Nephron progenitor cell (in vitro differentiated cells): ENCODE measurements around the gene PGAP1.
A peak's percentile ranks its signal among the peaks of the same experiment; 100 is the strongest.

Source experiments
- DNase-seq: peaks from one replicate; pipeline ENCODE4 v3.0.0; 2021
- H3K27ac Mint-ChIP-seq: 2 replicates; pipeline ENCODE4 v1.8.0; 2021; ENCODE audit warnings: mild to moderate bottlenecking, moderate library complexity, mixed read lengths
- H3K27me3 Mint-ChIP-seq: 2 replicates; pipeline ENCODE4 v1.8.0; 2021; ENCODE audit warnings: mild to moderate bottlenecking, low read depth, mixed read lengths; ENCODE audit not compliant: poor library complexity
- H3K36me3 Mint-ChIP-seq: 2 replicates; pipeline ENCODE4 v1.8.0; 2021; ENCODE audit warnings: low read depth, mixed read lengths
- H3K4me1 Mint-ChIP-seq: 2 replicates; pipeline ENCODE4 v1.8.0; 2021; ENCODE audit warnings: mixed read lengths
- H3K4me3 Mint-ChIP-seq: 2 replicates; pipeline ENCODE4 v1.8.0; 2021; ENCODE audit warnings: mild to moderate bottlenecking, moderate library complexity, mixed read lengths
- H3K9me3 Mint-ChIP-seq: 2 replicates; pipeline ENCODE4 v1.8.0; 2021; ENCODE audit warnings: mild to moderate bottlenecking, moderate library complexity, mixed read lengths
- TF ChIP-seq, protein P1 (sequence below): fragments of 200-600 bp; sonication (generic); IDR thresholded peaks from 2 replicates; pipeline ENCODE4 v1.5.0; 2021; ENCODE audit warnings: antibody characterized with exemption

PGAP1 gene

DNA sequence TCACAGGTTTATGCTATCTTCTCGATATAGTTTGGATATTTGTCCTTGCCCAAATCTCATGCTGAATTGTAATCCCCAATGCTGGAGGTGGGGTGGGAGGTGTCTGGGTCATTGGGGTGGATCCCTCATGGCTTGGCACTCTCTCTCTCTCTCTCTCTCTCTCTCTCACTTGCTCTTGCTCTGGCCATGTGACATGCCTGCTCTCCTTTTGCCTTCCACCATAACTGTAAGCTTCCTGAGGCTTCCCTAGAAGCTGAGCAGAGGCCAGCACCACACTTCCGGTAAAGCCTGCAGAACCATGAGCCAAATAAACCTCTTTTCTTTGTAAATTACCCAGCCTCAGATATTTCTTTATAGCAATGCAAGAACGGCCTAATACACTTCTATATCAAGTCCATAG is 41.3 kb upstream of the PGAP1 start:
- Mint-ChIP-seq H3K27me3 (peaks cover 6% of the 10 kb centered on the region), H3K4me3 (peak overlapping the region; percentile 47), H3K27ac (no peak overlapping the region), H3K9me3 (peaks cover 11% of the 10 kb centered on the region), H3K4me1 (peaks cover 24% of the 10 kb centered on the region), H3K36me3 (peaks cover 3% of the 10 kb centered on the region)
- TF ChIP-seq, protein P1, sequence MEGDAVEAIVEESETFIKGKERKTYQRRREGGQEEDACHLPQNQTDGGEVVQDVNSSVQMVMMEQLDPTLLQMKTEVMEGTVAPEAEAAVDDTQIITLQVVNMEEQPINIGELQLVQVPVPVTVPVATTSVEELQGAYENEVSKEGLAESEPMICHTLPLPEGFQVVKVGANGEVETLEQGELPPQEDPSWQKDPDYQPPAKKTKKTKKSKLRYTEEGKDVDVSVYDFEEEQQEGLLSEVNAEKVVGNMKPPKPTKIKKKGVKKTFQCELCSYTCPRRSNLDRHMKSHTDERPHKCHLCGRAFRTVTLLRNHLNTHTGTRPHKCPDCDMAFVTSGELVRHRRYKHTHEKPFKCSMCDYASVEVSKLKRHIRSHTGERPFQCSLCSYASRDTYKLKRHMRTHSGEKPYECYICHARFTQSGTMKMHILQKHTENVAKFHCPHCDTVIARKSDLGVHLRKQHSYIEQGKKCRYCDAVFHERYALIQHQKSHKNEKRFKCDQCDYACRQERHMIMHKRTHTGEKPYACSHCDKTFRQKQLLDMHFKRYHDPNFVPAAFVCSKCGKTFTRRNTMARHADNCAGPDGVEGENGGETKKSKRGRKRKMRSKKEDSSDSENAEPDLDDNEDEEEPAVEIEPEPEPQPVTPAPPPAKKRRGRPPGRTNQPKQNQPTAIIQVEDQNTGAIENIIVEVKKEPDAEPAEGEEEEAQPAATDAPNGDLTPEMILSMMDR = no peak
- no peak for DNase-seq

DNA sequence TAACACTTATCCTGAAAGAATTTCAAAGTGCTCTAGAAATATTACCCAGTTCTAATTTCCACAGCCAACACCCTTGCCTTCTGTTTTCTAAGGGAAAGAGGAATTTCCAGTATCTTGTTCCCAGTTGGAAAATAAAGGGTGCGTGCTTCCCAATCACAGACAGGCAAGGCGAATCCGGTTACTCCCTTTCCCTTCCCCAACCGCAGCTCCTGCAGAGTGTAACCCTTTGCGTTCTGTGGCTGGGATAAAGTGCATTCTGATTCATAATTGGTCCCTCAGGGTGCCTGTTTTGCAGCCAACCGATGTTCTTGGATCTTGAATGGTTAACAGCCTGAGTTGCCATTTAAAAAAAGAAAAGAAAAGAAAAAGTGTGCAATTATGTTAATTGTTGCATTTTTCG is 40.6 kb upstream of the PGAP1 start:
- H3K27ac Mint-ChIP-seq = no peak overlapping the region
- no peak for DNase-seq

DNA sequence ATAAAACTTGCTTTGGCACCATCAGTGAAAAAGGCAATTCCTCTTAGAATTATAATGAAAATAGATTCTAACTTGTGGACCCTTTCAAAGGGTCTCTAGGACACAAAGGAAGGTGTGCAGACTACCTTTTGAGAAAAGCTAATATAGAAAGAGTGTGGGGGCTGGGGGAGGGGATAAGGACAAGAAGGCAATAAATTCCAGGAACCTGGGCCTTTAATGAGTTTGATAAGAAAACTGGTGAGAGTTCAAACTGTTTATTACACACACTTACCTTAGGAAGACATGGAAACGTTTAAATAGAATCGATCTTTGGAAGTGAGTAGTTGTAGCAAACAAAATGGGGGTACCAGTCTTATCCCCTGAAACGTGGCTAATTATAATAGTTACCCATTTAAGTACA is 39.6 kb upstream of the PGAP1 start:
- DNase-seq = no peak
- TF ChIP-seq, protein P1 = no peak
- peaks cover 6% of the 10 kb centered on the region for H3K27me3 Mint-ChIP-seq
- peaks cover 24% of the 10 kb centered on the region for H3K4me1 Mint-ChIP-seq
- no peak overlapping the region for H3K4me3 Mint-ChIP-seq
- H3K36me3 Mint-ChIP-seq = peaks cover 3% of the 10 kb centered on the region
- no peak overlapping the region for H3K27ac Mint-ChIP-seq
- H3K9me3 Mint-ChIP-seq = peaks cover 11% of the 10 kb centered on the region

More for the DNA sequence above, 40.6 kb upstream of the PGAP1 start:
- Mint-ChIP-seq H3K4me3 (peak overlapping the region; percentile 28), H3K9me3 (peaks cover 11% of the 10 kb centered on the region), H3K36me3 (peaks cover 3% of the 10 kb centered on the region), H3K27me3 (peaks cover 6% of the 10 kb centered on the region), H3K4me1 (peaks cover 24% of the 10 kb centered on the region)
- TF ChIP-seq, protein P1 = no peak

DNA sequence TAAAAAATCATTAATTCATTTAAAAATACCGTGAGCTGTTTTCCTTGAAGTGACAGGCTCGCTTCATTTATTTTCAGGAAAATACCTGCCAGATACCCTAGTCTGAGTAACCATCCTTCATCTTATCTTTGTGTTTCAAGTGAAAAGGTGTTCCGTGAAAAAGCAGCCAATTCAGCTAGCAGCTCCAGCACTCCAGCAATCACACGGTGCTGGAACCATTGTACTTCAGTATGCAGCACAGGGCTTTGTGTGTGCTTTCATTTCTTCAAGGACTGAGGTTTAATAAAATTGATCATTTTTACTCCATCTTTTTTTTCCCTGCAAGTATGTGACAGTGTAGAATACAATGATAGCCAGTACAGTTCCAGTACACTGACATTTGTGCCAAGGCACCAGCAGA is 39.1 kb upstream of the PGAP1 start:
- H3K27ac Mint-ChIP-seq = no peak overlapping the region
- peaks cover 24% of the 10 kb centered on the region for H3K4me1 Mint-ChIP-seq
- TF ChIP-seq, protein P1 = no peak
- peaks cover 3% of the 10 kb centered on the region for H3K36me3 Mint-ChIP-seq
- H3K4me3 Mint-ChIP-seq = no peak overlapping the region
- H3K9me3 Mint-ChIP-seq = peaks cover 11% of the 10 kb centered on the region
- DNase-seq = no peak
- H3K27me3 Mint-ChIP-seq = peaks cover 6% of the 10 kb centered on the region

DNA sequence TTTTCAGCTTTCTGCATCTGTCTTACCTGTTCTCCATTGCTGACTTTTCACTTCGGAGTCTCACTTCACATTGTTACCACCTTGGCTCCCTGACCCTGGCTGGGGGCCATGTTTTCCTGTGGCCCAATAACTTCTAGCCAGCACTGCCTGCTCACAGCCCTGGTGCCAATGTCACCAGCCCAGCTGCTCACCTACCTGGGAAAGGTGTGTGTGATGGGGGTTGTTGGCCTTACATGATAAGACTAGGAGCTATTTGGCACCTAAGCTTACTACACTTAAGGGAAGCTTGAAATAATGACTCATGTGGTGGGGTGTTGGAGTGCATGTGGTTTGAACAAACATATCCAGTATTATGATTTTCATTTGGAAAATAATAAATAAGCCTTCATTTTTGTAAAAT is 37.5 kb upstream of the PGAP1 start:
- Mint-ChIP-seq H3K27ac (no peak overlapping the region), H3K27me3 (peaks cover 6% of the 10 kb centered on the region), H3K9me3 (peaks cover 11% of the 10 kb centered on the region), H3K36me3 (peaks cover 3% of the 10 kb centered on the region), H3K4me3 (no peak overlapping the region), H3K4me1 (peaks cover 24% of the 10 kb centered on the region)
- no peak for DNase-seq
- TF ChIP-seq, protein P1 = no peak

DNA sequence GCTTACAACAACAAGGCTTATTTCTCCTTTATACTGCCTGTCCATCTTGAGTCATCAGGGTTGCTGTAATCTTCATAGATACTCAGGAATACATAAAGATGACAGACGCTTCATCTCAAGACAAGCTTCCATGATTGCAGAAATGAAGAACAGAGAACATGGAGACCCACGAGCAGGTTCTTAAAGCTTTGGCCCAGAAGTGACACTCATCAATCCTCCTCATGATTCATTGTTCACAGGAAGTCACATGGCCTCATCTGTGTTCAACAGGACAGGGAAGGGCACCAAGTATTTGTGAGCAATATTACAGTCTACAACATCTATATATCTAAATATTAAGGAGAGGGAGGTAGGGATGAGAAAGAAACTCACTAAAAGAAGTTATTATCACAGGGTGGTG is 36.5 kb upstream of the PGAP1 start:
- Mint-ChIP-seq H3K36me3 (peaks cover 3% of the 10 kb centered on the region), H3K4me1 (peaks cover 24% of the 10 kb centered on the region), H3K4me3 (no peak overlapping the region), H3K27ac (no peak overlapping the region), H3K9me3 (peaks cover 7% of the 10 kb centered on the region), H3K27me3 (peaks cover 6% of the 10 kb centered on the region)
- TF ChIP-seq, protein P1 = no peak
- no peak for DNase-seq
